IPS-11a (cell line): ENCODE results near the gene PDE4B.

Source experiments
- H3K4me3 ChIP-seq: one replicate; pipeline ENCODE4 v1.5.1; 2013; ENCODE audit warnings: low read depth, low read length, control low read depth

The PDE4B gene

DNA sequence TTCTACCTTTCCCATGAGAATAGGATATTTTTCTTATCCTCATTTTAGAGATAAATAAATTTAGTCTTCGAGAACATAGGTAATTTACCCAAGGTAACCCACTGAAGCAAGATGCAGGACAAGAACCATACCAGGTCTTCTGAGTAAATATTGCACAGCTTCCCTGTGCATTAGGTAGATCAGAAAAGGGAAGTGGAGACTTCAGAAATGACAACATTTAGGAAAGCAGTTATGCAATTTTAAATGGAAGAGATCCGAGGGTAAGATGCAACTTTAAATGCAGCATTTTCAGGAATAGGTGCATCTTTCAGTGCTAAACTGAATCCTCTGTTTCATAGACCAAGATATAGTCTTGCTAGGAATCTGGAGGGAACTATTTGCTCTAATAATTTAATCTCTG, 534.9 kb downstream of the PDE4B start:
- H3K4me3 ChIP-seq: no peak overlapping the region

DNA sequence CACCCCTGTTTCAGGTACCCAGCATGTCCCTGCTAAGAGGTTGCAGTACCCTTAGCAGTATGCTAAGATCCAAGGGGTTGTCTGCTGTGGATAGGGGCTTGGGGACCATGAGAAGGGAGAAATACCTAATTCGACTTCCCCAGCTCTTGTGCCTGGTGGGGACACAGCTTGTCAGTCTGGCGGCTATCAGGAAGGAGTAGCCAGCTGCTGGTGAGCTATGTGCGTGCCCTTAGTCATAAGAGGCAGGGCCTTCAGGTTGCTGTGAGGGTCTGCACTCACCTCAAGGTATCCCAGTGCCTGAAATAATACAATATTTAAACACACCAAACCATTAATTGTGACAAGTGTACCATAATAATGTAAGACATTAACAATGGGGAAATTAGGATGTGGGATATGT, 536.2 kb downstream of the PDE4B start:
- no peak overlapping the region for H3K4me3 ChIP-seq

DNA sequence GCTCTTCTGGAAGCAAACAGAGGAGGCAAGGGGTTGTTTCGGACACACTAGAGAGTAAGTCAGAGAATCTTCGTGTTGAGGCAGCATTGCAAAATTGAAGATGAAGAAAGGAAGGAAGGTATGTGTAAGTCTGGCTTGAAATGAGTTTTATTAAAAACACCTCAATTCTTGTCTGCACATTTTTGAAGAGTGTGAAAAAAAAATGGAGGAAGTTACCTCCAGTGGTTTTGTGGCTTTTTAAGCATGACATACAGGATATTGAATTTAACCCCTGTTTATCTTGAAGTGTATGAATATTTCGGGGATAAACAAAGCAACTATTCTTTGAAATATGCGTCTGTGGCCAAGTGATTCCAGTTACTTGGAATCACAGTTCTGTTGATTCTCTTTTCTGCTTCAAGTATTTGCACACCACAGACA, 538.0 kb downstream of the PDE4B start:
- H3K4me3 ChIP-seq: no peak overlapping the region

DNA sequence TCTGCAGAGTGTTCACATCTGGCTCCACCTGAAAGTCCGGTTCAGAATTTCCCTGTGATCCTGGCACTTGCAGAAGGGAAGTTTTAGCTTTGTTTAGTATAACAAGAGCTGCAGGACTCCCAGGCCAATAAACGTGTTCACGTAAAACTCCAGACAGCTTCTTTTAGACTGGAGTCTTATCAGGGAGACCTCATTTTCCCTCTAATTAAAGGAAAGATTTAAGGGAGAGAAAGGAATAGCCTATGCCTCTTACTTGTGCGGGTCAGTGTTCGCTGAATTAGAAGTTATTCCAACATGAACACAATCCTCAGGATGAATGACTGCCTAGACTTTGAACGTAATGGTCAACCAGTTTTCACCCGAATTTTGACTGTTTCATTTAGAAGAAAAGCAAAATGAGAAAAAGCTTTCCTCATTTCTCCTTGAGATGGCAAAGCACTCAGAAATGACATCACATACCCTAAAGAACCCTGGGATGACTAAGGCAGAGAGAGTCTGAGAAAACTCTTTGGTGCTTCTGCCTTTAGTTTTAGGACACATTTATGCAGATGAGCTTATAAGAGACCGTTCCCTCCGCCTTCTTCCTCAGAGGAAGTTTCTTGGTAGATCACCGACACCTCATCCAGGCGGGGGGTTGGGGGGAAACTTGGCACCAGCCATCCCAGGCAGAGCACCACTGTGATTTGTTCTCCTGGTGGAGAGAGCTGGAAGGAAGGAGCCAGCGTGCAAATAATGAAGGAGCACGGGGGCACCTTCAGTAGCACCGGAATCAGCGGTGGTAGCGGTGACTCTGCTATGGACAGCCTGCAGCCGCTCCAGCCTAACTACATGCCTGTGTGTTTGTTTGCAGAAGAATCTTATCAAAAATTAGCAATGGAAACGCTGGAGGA, 539.2 kb downstream of the PDE4B start:
- peak overlapping the region; percentile 60 for H3K4me3 ChIP-seq

DNA sequence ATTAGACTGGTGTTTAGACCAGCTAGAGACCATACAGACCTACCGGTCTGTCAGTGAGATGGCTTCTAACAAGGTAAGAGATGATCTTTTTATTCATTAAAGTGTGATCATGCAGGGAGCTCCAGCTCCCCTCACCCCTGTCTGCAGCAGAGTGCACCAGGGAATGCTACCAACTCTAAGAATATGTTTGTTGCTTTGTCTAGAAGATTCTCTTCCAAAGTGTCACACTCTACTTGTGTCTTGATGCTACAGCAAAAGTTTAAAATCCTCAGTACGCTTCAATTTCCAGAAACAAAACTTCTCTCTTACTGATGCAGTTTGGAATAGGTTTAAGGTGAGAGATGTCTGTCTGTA, 539.8 kb downstream of the PDE4B start:
- peak overlapping the region; percentile 60 for H3K4me3 ChIP-seq

DNA sequence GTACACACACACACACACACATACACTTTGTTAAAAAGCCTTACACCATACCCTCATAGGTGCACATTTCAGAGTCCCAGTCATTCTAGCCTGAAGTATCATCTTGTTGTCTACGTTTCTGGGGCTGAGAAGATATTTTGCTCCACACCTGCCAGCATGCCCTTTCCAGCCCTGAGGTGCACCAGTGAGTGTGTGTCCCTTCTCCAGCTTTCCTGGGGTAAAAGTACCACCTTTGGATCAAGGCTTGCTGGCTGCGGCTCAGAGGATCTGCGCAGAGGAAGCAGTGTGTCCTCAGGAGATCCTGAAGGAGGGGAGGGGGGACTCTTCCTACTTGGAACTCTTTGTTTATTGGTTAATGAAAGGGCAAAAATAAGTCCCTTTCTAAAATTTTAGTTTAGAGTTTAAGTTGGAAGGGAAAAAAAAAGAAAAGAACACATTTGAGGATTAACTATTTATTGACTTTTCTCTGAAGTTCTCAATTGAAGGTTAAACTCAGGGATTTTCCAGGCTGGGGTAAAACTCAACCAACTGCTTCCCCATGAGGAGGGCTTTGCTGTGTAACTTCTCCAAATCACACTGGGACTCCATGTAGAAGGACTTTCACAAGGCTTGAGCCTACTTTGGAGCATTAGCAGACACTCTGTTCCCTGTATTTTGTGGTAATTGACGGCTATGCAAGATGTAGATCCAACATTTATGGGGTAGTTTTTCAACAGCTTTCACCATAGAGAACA, 540.9 kb downstream of the PDE4B start:
- H3K4me3 ChIP-seq: peak overlapping the region; percentile 60

DNA sequence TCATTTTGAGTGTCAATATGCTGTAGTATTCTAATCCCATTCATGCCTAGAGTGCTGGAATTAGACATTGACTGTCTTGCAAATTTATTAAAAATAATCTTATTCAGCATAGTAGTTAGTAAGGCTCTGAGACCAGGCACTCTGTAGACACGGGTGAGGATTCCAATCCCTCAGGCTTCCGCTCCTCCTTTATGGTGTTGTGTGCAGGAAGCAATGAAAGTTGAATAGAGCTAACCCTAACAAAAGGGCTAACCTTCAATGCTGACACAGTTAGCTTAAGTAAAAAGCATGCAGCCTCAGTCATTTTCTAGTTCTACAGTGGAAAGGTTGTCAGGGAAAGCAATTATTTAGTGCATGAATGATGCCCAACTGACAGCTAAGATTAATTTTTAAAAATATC, 541.6 kb downstream of the PDE4B start:
- H3K4me3 ChIP-seq: no peak overlapping the region

DNA sequence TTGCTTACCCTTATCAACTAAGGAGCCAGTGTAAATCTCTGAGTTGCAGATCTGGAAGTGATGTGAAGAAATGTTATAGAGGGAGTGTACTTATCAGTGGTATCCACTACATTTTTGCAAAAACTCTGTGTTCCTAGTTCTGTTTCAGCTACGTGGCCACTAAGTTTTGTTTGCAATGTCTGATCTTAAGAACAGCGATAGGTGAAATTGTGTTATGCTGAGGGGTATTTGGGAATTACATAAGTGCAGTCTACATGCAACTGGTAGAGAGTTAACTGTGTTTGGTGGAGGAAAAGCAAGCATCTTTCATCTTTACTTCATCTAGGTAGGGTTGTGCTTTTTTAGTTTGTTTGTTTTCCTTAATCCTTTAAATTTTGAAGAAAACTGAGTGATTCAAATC, 542.4 kb downstream of the PDE4B start:
- no peak overlapping the region for H3K4me3 ChIP-seq

DNA sequence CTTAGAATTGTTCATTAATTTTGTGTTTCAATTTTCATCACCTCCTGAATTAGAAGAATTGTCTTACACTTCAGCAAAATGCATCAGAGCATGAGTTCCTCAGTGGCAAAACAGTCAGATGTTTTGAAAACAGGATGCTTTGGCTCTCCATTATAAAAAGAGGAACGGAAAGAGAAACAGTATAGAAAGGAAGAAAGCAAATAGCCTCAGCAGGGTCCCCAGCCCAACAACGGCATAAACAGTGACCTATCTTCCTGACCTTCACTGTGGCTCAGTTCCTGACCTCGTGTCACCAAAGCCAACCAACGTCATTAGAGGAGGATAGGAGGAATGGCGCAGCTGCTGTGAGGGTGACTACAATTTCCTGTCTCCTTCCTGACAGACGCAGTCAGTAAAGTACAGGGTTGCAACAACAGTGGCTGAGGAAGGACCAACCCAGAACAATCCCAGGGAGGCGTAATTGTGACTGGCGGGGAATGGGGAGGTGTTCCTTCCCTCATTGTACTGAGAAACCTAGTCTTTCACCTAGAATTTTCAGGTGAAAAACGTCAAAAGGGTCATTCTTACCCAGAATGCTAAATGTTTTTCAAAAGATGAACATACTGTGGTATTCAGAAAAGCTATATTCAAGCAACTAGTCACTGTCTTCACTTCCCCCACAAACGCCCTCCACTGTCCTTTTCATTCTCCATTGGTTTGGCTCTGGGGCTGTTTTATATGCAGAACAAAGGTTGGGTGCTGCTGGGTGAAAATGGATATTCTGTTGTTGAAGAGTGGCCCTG, 543.4 kb downstream of the PDE4B start:
- no peak overlapping the region for H3K4me3 ChIP-seq

DNA sequence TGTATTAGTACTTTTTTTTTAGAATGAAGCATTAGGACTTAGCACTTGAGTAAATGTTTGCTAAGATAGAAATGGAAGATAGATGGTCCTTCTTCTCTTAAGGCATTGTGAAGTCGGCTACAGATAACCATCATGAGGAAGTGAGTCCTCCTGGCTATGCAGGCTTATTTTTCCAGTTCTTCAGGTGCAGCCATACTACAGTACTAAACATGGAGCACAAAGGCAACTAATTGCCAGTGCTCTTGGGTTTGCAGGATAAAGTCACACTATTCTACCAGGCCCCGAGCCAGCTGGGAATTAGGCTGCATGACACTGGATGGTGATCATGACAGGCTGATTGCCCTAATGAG, 543.9 kb downstream of the PDE4B start:
- H3K4me3 ChIP-seq: no peak overlapping the region

DNA sequence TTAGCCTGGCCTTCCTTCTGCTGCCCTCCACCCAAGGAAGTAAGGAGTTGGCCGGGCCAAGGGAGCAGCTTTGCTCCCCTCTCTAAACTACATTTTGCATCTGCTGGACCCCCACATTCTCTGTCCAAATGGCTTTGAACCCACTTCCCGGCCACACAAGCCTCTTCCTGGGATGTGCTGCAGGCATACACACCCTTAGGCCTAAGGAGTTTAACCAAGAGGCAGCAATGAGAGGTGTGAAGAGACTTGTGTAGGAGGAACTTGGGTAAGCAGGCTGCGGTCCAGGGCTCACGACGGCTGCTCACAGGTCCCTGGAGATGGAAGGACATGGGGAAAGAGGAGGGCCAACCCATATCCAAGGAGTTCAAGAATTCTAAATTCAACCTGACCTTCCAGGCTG, 544.6 kb downstream of the PDE4B start:
- H3K4me3 ChIP-seq: no peak overlapping the region

DNA sequence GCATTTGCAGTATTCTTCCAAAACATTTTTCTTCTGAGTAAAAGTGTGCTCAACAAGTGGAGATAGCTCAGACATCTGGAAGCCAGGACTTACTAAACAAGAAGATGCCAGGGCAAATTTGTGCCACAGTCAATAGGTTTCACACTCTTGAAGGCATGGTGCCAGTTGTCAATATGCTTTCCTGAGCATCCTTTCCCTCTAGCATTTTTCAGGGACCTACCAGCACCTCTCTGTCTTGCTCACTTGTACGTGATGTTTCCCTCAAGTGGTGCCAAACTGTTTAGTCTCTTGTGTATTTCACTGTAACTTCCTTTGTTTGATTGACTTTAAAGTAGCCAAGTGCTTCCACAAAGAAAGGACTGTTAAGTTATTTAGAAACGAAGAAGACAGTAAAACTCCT, 547.2 kb downstream of the PDE4B start:
- no peak overlapping the region for H3K4me3 ChIP-seq

DNA sequence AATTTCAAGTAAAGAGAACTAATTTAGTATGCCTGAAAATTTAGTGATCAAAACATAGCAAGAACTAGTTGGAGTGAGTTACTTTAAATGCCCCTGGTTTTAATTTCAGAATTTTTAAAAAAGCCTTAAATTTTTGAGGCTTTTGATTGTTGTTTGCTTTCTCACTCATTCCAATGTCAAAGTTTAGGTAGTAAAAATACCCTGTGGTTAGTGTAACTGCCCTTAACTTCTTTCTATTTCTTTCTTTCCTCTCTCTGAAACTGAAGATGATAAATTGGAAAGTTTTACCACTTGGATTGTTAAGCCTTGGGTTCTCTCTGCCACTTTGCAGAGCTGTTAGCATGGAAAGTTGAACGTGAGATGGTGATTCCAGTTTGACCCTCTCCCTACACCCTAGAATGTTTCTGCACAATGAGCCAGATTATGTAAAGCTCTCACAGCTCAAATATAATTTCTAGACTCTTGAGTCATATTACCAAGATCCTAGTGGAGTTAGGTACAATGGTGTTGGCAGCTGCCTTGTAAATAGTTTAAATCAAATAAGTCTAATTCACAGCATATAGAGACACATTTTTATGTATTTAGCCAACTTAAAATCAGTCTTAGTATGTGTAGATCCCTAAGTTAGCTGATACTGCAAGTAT, 548.9 kb downstream of the PDE4B start:
- H3K4me3 ChIP-seq: no peak overlapping the region

DNA sequence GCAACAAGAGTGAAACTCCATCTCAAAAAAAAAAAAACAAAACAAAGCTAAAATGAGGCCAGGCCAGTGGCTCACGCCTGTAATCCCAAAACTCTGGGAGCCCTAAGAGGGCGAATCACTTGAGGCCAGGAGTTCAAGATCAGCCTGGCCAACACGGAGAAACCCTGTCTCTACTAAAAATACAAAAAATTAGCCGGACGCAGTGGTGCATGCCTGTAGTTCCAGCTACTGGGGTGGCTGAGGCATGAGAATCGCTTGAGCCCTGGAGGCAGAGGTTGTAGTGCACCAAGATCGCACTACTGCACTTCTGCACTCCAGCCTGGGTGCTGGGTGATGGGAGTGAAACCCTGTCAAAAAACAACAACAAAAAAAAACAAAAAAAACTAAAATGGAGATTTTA, 550.0 kb downstream of the PDE4B start:
- no peak overlapping the region for H3K4me3 ChIP-seq

DNA sequence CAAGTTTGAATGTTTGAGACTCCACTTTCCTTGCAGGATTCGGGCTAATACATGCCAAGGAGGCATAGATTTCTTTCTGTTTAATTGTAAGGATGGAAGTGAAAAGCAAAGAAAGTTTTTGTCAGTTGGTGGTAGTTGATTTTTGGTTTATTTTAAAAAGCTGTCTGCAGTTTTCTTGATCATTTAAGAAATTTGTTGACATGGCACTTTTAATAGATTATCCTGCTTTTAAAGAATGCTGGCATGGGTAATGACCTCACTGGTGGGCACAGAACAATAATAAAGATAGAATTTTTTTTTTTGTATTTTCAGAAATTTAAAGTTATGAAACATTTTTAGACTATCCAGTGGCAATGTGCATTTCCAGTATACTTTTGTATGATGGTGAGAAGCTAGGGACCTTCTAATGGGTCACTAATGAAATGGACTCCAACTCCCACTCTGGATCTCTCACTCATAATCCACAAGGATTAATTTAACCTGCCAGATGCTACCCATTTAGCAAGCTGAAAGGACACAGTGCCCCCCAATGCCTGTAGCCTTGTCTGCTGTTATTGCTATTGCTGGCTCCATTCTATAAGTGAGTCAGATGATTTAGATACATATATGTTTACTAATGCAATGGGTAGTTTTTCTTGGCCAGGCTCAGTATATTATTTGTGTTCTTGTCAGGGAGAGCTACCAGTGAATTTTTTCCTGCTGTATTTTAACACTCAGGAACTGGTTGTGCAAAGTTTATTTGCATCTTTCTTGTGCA, 551.1 kb downstream of the PDE4B start:
- no peak overlapping the region for H3K4me3 ChIP-seq

DNA sequence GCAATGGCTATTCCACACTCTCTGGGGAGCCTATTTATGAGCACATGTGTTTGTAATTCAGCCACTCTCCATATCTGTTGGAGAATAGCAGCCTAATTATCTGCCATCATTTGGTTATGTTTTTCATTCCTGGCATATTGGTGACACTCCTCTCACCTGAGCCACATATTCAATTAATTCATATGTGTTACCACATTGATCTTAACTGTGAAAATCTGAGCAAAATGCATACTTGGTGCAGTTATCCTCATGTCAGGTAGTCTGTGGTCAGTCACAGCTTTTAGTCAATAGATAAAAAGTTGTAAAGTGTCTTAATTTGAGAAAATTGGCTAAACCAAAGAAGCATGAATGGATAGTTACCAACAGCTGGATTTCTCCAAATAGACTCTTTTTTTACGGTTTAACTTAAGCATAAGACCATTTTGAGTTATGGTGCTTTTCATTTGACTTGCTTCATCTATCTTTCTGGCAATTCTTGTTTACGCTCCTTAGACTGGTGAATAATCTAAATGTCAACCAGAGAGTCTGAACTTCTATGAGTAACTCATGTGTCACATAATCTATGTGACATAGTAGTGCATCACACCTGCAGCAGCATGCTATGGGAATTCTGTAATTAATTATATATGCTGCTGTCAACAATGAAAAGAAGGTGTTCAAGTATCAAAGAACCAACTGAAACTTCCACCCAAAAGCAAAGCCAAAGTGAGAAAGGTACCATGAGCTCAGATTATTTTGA, 553.5 kb downstream of the PDE4B start:
- H3K4me3 ChIP-seq: no peak overlapping the region

DNA sequence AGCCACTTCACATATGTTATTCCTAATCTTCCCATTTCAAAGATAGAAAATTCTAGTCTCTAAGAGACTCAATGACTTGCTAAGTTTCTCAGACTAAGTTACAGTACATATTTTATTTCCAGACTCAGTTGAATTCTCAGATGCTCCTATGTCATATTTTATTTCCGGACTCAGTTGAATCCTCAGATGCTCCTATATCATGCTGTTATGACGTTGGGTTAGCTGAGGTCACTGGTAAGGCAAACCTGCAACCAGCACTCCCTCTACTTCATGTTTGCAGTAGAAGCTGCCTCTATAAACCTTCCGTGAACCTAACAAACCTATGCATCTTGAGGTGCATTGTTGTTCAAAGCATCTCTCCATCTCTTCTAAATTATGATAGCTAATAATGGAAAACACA, 554.2 kb downstream of the PDE4B start:
- no peak overlapping the region for H3K4me3 ChIP-seq

DNA sequence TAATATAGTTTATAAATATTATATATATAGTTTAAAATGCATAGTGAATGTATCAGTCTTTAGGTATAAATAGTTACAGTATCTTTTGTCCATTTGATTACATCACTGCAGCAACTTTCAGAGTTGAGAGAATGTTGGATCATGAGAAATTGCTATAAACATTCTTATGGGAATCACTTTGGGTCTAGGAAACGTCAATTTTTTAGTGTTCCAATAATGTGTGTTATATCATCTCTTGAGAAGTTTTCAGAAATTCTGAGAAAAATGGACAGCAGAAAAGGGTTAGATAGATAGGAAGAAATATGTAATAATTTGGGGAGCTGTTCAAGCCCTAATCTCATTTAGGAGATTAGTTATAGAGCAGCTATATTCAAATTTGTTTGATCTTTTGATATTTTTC, 556.1 kb downstream of the PDE4B start:
- no peak overlapping the region for H3K4me3 ChIP-seq

DNA sequence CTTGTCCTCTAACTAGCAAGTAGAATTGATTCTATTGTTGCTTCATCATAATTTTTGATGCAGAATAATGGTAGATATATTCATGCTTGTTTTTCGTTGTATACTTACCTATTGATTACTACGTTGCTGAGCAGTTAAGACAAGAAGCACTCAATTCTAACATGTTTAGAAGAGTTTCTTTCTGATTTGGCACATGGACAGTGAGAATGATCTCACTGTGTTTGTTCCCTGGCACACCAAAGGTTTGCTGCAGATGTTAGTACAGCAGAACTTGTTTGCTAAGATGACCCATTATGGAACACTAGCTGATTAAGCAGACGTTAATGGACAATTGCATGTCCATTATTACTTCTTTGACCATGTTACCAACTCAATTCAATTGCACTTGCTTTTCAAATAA, 556.5 kb downstream of the PDE4B start:
- H3K4me3 ChIP-seq: no peak overlapping the region

DNA sequence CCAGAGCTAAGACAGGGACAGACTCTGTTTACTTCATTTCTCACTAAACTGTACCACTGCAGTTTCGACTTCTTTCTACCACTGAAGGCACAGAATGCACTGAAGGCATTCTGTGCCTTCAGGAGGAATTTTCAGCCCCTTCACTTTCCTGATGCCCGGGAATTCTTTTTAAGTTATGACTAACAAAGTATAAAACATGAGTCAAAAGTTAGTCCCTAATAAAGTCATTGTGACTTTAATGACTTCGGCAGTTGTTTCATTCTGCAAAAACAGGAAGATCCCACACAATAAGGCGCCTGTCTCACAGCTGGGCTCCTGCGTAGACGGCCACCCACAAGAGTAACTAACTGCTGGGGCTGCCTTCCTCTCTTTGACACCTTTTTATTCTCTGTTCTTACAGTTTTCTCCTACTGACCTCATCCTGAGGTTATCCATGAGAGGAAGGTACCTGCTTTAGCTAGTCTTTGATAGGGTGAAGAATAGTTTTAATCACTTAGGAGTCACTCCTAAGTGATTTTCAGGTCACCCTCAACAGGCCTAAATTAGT, 557.4 kb downstream of the PDE4B start:
- H3K4me3 ChIP-seq: no peak overlapping the region
